ENCODE results near the gene MGAT5. TPM values are rescaled to one million over a fixed set of nuclear protein-coding genes. Genes with fewer than 3 reads are reported as not detected.

Gene MGAT5
- total RNA-seq, 1 experiment from 2014 or later: 52.4 TPM

GRCh38 chr2:134462791-134463698 is 209.2 kb downstream of the MGAT5 start:
- ATAC-seq (no peak), DNase-seq (ENCODE audit: low spot score) (no peak)
- TF ChIP-seq, protein P1, sequence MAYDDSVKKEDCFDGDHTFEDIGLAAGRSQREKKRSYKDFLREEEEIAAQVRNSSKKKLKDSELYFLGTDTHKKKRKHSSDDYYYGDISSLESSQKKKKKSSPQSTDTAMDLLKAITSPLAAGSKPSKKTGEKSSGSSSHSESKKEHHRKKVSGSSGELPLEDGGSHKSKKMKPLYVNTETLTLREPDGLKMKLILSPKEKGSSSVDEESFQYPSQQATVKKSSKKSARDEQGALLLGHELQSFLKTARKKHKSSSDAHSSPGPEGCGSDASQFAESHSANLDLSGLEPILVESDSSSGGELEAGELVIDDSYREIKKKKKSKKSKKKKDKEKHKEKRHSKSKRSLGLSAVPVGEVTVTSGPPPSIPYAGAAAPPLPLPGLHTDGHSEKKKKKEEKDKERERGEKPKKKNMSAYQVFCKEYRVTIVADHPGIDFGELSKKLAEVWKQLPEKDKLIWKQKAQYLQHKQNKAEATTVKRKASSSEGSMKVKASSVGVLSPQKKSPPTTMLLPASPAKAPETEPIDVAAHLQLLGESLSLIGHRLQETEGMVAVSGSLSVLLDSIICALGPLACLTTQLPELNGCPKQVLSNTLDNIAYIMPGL (CRISPR knock-in tag; IDR thresholded peaks at IDR 0.05): no peak
- TF ChIP-seq, protein P2, sequence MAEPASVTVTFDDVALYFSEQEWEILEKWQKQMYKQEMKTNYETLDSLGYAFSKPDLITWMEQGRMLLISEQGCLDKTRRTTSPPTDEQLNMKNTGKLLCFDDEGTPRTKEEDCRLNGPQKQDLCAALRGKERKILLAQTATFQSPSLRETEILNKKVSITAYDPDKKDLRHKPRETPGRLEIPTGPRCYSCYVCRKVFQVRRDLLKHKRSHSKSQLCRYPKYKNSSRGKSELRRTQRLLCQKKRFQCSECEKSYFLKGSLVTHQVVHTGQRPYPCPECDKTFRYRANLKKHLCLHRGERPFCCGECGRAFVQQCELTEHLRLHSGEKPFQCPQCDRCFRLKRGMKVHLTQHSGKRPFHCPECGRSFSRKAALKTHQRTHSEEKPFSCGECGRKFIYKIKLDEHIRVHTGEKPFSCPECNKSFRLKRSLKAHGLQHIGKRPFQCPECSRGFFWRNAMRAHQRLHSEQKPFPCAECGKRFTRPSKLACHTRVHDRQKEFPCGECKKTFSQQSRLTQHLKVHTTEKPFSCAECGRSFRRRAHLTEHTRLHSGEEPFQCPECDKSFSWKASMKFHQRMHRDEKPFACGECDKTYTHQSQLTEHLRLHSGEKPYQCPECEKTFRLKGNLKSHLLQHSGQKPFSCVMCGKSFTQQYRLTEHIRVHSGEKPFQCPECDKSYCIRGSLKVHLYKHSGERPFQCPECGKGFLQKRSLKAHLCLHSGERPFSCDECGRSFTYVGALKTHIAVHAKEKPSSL (CRISPR knock-in tag; conservative IDR thresholded peaks at IDR 0.05): no peak
- TF ChIP-seq MXD4 (CRISPR knock-in tag; IDR thresholded peaks at IDR 0.05; ENCODE audit: borderline replicate concordance) (no peak), NR3C1 (CRISPR knock-in tag; conservative IDR thresholded peaks at IDR 0.05; ENCODE audit: low read depth) (no peak), ATF6 (CRISPR knock-in tag; IDR thresholded peaks at IDR 0.05) (no peak)
- CTCF ChIA-PET: interaction anchor here (0.8 to 4.2 kb wide), 4 partner anchors 12 to 324 kb away, joined by 3 to 75 read pairs (median 10); no protein-coding TSS in a partner anchor
- Mint-ChIP-seq H3K4me3 (no peak overlapping the region), H3K27ac (no peak overlapping the region), H3K4me1 (peaks cover 5% of the 10 kb centered on the region), H3K27me3 (ENCODE audit: low read depth) (no peaks in the 10 kb centered on the region), H3K36me3 (no peaks in the 10 kb centered on the region), H3K9me3 (no peaks in the 10 kb centered on the region)
- POLR2A ChIA-PET: no interaction called here

DNA sequence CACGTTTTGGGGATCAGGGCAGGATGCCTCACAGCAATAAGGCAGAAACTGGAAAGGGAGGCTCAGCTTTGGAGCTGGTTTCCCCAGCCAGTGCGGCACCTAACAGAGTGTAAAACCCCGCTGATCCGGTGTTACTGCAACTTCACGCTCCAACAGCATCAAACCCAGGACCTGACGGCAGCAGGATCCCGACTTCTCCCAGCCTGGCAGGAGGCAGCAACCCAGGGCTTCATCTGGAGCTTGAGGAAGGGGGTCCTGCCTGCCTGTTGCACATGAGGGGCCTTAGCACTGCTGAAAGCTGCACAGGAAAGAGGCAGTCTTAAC is 209.8 kb downstream of the MGAT5 start:
- TF ChIP-seq ZBTB21 (CRISPR knock-in tag; IDR thresholded peaks at IDR 0.05; ENCODE audit: borderline replicate concordance): no peak
- TF ChIP-seq CREM (CRISPR knock-in tag; IDR thresholded peaks at IDR 0.05): no peak
- no peak for TF ChIP-seq CBFB (CRISPR knock-in tag; IDR thresholded peaks at IDR 0.05; ENCODE audit: low read depth)
- TF ChIP-seq, protein P3, sequence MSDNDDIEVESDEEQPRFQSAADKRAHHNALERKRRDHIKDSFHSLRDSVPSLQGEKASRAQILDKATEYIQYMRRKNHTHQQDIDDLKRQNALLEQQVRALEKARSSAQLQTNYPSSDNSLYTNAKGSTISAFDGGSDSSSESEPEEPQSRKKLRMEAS (CRISPR knock-in tag; IDR thresholded peaks at IDR 0.05): no peak
- no peak for TF ChIP-seq IRF1 (CRISPR knock-in tag; IDR thresholded peaks at IDR 0.05)
- TF ChIP-seq IRF2 (CRISPR knock-in tag; IDR thresholded peaks at IDR 0.05; ENCODE audit: borderline replicate concordance, low read depth): no peak
- no peak for TF ChIP-seq ZNF416 (CRISPR knock-in tag; IDR thresholded peaks at IDR 0.05)
- TF ChIP-seq, protein P2 (CRISPR knock-in tag; conservative IDR thresholded peaks at IDR 0.05): no peak
- TF ChIP-seq JAZF1 (CRISPR knock-in tag; IDR thresholded peaks at IDR 0.05): no peak
- no peak for TF ChIP-seq RORB (CRISPR knock-in tag; IDR thresholded peaks at IDR 0.05)
- TF ChIP-seq, protein P4, sequence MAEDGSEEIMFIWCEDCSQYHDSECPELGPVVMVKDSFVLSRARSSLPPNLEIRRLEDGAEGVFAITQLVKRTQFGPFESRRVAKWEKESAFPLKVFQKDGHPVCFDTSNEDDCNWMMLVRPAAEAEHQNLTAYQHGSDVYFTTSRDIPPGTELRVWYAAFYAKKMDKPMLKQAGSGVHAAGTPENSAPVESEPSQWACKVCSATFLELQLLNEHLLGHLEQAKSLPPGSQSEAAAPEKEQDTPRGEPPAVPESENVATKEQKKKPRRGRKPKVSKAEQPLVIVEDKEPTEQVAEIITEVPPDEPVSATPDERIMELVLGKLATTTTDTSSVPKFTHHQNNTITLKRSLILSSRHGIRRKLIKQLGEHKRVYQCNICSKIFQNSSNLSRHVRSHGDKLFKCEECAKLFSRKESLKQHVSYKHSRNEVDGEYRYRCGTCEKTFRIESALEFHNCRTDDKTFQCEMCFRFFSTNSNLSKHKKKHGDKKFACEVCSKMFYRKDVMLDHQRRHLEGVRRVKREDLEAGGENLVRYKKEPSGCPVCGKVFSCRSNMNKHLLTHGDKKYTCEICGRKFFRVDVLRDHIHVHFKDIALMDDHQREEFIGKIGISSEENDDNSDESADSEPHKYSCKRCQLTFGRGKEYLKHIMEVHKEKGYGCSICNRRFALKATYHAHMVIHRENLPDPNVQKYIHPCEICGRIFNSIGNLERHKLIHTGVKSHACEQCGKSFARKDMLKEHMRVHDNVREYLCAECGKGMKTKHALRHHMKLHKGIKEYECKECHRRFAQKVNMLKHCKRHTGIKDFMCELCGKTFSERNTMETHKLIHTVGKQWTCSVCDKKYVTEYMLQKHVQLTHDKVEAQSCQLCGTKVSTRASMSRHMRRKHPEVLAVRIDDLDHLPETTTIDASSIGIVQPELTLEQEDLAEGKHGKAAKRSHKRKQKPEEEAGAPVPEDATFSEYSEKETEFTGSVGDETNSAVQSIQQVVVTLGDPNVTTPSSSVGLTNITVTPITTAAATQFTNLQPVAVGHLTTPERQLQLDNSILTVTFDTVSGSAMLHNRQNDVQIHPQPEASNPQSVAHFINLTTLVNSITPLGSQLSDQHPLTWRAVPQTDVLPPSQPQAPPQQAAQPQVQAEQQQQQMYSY (CRISPR knock-in tag; IDR thresholded peaks at IDR 0.05): no peak
- peaks cover 5% of the 10 kb centered on the region for H3K4me1 Mint-ChIP-seq
- no peaks in the 10 kb centered on the region for H3K27me3 Mint-ChIP-seq (ENCODE audit: low read depth)
- H3K27ac Mint-ChIP-seq: no peak overlapping the region
- no peak for ATAC-seq
- DNase-seq (ENCODE audit: low spot score): no peak
- no peaks in the 10 kb centered on the region for H3K36me3 Mint-ChIP-seq
- no peak overlapping the region for H3K4me3 Mint-ChIP-seq
- ChIA-PET CTCF (interaction anchor here (1.4 to 3.1 kb wide), 2 partner anchors 13 to 26 kb away, joined by 4 to 16 read pairs; no protein-coding TSS in a partner anchor), POLR2A (no interaction called here)
- no peaks in the 10 kb centered on the region for H3K9me3 Mint-ChIP-seq
